Measurements from ENCODE around the gene MRPS23.
"Not testable (repeated sequence)": the region's sequence is repeated elsewhere in the genome, so short reads cannot be mapped to it uniquely, and the experiment has no call there.

The MRPS23 gene

DNA sequence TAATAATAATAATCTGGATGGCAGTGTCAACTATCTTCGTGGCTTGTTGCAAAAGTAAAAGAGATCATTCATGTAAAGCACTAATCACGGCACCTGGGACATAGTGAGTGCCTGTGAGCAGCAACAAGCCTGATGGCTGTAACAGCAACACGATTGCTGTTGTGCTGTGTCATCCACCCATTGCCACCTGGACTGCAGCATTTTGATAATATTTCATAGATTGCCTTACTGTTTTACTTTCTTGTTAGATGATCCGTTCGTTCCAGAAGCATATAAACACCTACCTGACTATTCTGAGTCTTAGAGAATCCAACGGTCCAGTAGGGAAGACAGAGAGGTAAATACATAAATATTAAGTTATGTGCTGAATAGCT lies 3.1 kb upstream of the MRPS23 start:
- DNase-seq (no peak), ATAC-seq (replicated peaks) (no peak)
- H3K27ac Mint-ChIP-seq: no peak overlapping the region
- no peak overlapping the region for H3K4me3 Mint-ChIP-seq
- H3K4me1 Mint-ChIP-seq (ENCODE audit: low read depth in 2 of 2): peaks cover 26 to 27% of the 10 kb centered on the region in 2 donors
- H3K27me3 Mint-ChIP-seq: no peaks in the 10 kb centered on the region
- H3K36me3 Mint-ChIP-seq (ENCODE audit: insufficient read depth): peaks cover 22% of the 10 kb centered on the region
- no peaks in the 10 kb centered on the region for H3K9me3 Mint-ChIP-seq

DNA sequence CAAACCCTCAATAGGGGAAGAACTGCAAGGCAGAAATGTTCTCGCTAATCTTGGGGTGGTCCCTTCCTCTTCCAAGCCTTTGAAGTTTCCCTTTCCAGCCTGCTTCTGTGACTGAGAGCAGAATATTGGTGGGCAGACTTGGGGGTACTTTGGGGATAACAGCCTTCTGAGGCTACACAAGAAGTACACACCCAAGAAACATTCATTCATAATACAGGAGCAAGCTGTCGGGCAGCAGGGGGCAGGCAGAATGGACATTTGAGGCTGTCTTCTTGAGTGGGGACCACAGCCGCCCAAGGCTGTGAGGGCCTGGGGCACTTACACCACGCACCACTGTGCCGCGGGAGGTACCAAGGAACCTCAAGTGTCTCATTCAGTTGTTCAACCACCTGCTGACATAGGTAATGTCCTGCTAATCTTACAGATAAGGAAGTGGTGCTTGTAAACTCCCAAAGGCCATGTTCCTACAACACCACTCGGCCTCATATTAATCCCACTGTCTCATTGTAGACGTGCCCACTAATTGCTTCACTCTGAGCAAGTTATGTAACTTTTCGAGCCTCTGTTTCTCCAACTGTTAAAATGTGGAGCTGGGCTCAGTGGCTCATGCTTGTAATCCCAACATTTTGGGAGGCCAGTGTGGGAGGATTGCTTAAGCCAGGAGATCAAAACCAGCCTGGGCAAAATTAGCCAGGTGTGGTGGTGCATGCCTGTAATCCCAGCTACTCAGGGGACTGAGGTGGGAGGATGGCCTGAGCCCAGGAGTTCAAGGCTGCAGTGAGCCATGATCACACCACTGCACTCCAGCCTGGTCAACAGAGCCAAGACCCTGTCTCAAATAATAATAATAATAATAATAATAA lies 2.5 kb upstream of the MRPS23 start:
- Mint-ChIP-seq H3K4me3 (peak overlapping the region in 1 of 2 donors; percentile 90), H3K27ac (peak overlapping the region in 1 of 2 donors; percentile 82), H3K27me3 (no peaks in the 10 kb centered on the region), H3K4me1 (ENCODE audit: low read depth in 2 of 2) (peaks cover 26 to 27% of the 10 kb centered on the region in 2 donors), H3K36me3 (ENCODE audit: insufficient read depth) (peaks cover 26% of the 10 kb centered on the region), H3K9me3 (no peaks in the 10 kb centered on the region)
- DNase-seq (no peak), ATAC-seq (replicated peaks) (no peak)

DNA sequence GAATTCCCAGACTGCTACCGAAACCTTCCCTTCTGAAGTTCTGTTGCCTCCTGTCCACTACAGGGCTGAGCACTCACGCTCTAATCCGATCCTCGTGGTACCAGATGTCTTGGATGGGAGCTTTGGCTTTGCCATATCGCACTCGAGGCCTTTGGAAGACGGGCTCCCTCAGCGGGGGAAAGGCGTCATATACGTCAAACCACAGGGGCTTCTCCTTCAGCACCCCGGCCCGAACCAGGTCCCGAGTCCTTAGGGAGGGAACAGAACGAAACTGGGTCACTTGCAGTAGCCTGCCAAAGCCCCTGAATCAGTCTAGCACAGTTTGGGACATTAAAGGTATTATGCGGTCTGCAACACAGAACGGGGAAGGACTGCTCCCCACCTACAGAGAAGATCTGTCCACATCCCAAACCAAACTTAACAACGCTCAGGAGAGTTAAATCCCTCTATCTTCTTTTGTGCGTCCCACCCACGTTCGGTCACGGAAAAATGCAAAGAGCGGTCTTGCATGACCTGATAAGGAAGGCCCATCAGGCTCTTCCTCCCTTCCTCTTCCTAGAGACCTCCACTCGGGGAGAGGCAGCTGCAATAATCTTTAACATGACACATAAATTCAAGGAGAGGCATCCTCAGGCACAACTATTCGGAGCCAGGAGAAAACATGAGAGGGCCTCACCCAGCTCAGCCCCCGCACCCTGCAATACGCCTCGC lies 526 bp downstream of the MRPS23 start:
- DNase-seq (no peak), ATAC-seq (replicated peaks) (no peak)
- H3K27ac Mint-ChIP-seq: peak overlapping the region; percentile 98
- peaks cover 40% of the 10 kb centered on the region for H3K36me3 Mint-ChIP-seq (ENCODE audit: insufficient read depth)
- H3K4me1 Mint-ChIP-seq (ENCODE audit: low read depth in 2 of 2): peaks cover 28 to 30% of the 10 kb centered on the region in 2 donors
- H3K9me3 Mint-ChIP-seq: no peaks in the 10 kb centered on the region
- H3K27me3 Mint-ChIP-seq: no peaks in the 10 kb centered on the region
- H3K4me3 Mint-ChIP-seq: peak overlapping the region; percentile 90 to 95

DNA sequence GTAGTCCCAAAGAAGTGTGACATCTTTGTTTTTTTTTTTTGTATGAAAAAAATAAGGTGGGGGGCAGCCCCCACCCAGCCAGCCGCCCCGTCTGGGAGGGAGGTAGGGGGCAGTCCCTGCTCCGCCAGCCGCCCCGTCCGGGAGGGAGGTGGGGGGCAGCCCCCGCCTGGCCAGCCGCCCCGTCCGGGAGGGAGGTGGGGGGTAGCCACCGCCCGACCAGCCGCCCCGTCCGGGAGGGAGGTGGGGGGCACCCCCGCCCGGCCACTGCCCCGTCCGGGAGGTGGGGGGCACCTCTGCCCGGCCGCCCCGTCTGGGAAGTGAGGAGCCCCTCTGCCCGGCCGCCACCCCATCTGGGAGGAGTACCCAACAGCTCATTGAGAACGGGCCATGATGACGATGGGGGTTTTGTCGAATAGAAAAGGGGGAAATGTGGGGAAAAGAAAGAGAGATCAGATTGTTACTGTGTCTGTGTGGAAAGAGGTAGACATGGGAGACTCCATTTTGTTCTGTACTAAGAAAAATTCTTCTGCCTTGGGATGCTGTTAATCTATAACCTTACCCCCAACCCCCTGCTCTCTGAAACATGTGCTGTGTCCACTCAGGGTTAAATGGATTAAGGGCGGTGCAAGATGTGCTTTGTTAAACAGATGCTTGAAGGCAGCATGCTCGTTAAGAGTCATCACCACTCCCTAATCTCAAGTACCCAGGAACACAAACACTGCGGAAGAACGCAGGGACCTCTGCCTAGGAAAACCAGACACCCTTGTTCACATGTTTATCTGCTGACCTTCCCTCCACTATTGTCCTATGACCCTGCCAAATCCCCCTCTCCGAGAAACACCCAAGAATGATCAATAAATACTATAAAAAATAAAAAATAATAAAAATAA lies 3.5 kb downstream of the MRPS23 start:
- H3K27ac Mint-ChIP-seq; H3K4me3 Mint-ChIP-seq; ATAC-seq (replicated peaks); H3K9me3 Mint-ChIP-seq; DNase-seq; H3K27me3 Mint-ChIP-seq: not testable (repeated sequence)
- peaks cover 29 to 42% of the 10 kb centered on the region in 2 donors for H3K4me1 Mint-ChIP-seq (ENCODE audit: low read depth in 2 of 2)
- peaks cover 46% of the 10 kb centered on the region for H3K36me3 Mint-ChIP-seq (ENCODE audit: insufficient read depth)

DNA sequence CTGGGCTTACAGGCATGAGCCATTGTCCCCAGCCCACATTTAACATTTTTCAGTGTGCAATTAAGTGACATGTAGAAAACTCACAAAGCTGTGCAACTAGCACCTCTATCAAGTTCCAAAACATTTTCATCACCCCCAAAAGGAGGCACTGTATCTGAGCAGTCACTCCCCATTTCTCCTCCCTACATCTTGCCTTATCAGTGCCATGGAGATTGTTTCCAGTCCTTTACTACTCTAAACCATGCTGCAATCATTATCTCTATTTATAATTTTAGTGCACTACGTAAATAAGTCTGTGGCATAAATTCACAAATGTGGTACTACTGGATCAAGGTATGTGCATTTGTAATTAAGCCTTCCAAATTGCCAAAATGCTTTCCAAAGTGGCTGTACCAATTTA lies 7.6 kb downstream of the MRPS23 start:
- DNase-seq: no peak
- no peaks in the 10 kb centered on the region for H3K9me3 Mint-ChIP-seq
- peaks cover 52% of the 10 kb centered on the region for H3K36me3 Mint-ChIP-seq (ENCODE audit: insufficient read depth)
- no peak overlapping the region for H3K4me3 Mint-ChIP-seq
- ATAC-seq (replicated peaks): no peak
- no peak overlapping the region for H3K27ac Mint-ChIP-seq
- H3K4me1 Mint-ChIP-seq (ENCODE audit: low read depth in 2 of 2): peaks cover 7 to 16% of the 10 kb centered on the region in 2 donors
- H3K27me3 Mint-ChIP-seq: no peaks in the 10 kb centered on the region

DNA sequence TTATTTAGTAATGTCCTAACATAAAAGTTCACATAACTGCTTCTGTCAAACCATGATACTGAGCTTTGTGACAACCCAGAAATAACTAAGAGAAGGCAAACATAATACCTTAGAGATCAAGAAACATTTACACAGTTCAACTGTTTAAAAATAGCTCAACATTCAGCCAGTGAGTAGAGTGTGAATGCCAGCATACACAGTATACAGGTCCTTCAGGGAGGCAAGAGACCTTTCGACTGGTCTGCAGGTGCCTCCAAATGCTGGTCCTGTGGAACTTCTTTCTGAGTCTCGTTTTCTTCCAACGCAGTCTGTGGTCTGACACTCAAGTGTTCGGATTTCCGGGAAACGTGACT lies 10.3 kb downstream of the MRPS23 start:
- no peak overlapping the region for H3K27ac Mint-ChIP-seq
- H3K4me1 Mint-ChIP-seq (ENCODE audit: low read depth in 2 of 2): peaks cover 5 to 12% of the 10 kb centered on the region in 2 donors
- H3K36me3 Mint-ChIP-seq (ENCODE audit: insufficient read depth): peaks cover 46% of the 10 kb centered on the region
- H3K27me3 Mint-ChIP-seq: no peaks in the 10 kb centered on the region
- DNase-seq (no peak), ATAC-seq (replicated peaks) (no peak)
- H3K4me3 Mint-ChIP-seq: no peak overlapping the region
- H3K9me3 Mint-ChIP-seq: no peaks in the 10 kb centered on the region

DNA sequence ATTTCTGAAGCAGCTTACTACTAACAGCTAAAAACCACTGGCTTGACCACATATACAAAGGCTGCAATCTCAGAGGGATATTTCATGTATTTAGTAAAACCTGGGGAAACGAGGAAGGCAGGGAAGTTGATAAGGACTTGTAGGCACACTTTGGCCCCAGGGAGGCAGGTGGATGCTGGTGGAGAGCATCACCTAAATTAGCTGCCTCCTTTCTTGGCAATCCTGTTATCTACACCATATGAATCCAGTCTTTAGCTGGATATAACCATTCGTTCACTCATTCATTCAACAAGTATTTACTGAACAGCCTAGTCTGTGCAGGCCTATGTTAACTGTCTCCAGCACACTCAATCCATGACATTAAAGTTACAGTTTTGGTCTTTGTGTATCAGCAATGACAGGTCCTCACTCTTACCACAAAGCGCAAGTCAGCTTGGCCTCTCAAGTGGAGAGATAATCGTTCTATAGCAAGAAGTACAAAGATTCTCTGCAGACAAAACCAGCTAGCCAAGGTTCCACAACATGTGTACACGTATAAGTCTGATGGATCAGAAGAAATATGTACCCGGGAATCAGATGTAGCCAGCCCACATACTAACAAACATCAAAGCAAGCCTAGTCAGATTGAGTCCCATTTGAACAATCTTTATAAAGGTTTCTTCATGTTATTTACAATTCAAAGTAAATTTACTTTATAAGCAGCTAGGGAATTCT lies 10.8 kb downstream of the MRPS23 start:
- no peaks in the 10 kb centered on the region for H3K27me3 Mint-ChIP-seq
- no peak for DNase-seq
- H3K9me3 Mint-ChIP-seq: no peaks in the 10 kb centered on the region
- no peak overlapping the region for H3K4me3 Mint-ChIP-seq
- peaks cover 46% of the 10 kb centered on the region for H3K36me3 Mint-ChIP-seq (ENCODE audit: insufficient read depth)
- no peak for ATAC-seq (replicated peaks)
- no peak overlapping the region for H3K27ac Mint-ChIP-seq
- H3K4me1 Mint-ChIP-seq (ENCODE audit: low read depth in 2 of 2): peaks cover 8 to 12% of the 10 kb centered on the region in 2 donors

DNA sequence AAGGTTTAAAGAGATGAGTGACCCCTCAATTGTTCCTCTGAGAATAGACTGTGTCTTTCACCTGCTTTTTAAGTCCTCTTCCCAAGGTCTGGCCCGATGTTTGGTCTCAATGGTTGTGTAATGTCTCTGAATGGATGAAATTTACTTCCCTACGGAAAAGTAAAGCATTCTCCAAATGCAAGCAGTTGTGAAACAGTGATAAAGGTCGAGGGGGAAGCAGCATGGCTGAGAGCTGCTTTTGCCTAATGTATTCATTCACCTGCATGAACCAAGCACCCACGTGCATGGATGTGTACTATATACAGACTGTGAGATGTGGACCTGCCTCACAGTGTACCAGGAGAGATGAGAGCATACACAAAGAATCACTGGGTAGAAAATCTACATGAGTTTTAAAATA lies 11.4 kb downstream of the MRPS23 start:
- no peak for ATAC-seq (replicated peaks)
- Mint-ChIP-seq H3K27ac (no peak overlapping the region), H3K36me3 (ENCODE audit: insufficient read depth) (peaks cover 43% of the 10 kb centered on the region), H3K4me3 (no peak overlapping the region), H3K4me1 (ENCODE audit: low read depth in 2 of 2) (peaks cover 7 to 9% of the 10 kb centered on the region in 2 donors), H3K27me3 (no peaks in the 10 kb centered on the region), H3K9me3 (no peaks in the 10 kb centered on the region)
- DNase-seq: no peak

DNA sequence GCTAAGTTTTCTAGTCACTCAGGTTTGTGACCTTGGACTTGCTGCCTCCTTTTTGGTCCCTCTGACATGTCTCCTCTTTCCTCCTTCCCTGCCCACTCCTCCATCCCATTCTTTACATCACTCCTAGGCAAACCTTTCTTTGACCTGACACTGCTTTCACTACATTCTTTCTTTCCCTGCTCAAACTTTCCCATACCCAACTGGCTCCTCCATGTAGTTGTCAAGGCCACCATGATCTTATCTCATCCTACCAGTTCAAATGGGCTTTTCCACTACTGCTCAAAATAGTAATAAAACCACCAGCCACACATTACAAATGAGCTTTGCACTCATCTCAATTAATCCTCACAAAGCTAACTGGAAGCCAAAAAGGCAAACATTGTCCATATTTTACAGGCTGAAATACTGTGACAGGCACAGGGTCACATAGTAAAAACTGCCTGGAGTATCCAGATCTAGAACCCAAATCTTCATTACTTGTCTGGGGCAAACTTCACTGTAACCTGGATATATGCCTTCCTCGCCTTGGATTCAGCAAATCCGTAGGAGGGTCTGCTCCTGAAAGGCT lies 14.4 kb downstream of the MRPS23 start:
- no peaks in the 10 kb centered on the region for H3K9me3 Mint-ChIP-seq
- H3K4me3 Mint-ChIP-seq: no peak overlapping the region

DNA sequence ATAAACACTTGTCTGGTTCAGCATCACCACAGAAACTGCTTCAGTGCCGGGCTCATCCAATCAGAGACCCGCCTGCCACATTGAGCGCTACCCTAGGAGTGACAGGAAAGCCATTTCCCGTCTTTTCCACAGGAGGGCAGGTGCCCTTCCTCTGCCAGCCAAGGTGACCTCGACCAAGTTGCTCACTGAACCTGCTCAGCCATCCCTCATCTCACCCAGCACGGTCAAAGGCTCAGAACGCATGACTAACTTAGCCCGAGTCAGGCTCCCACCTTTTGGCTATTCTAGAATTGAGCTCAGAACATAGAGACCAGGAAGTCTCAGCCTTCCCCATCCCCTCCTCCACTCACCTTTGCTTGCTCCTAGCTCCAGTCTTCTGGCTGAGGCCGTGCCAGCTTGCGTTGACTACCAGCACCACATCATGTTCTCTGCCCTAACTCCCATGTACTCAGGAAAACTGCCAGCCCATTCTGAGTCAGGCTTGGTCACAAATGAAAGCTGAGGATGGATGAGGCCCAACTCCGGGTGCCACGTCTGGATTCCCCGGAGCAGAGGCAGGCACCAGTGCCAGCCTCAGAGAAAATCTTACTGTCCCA lies 15.6 kb downstream of the MRPS23 start:
- ATAC-seq (replicated peaks): no peak
- peaks cover 23% of the 10 kb centered on the region for H3K36me3 Mint-ChIP-seq (ENCODE audit: insufficient read depth)
- peak overlapping the region in 1 of 2 donors; percentile 3 for H3K4me3 Mint-ChIP-seq
- H3K27me3 Mint-ChIP-seq: no peaks in the 10 kb centered on the region
- peaks cover 0 to 4% of the 10 kb centered on the region in 2 donors for H3K4me1 Mint-ChIP-seq (ENCODE audit: low read depth in 2 of 2)
- DNase-seq: no peak
- no peaks in the 10 kb centered on the region for H3K9me3 Mint-ChIP-seq
- H3K27ac Mint-ChIP-seq: no peak overlapping the region

More for the DNA sequence above, 14.4 kb downstream of the MRPS23 start:
- Mint-ChIP-seq H3K4me1 (ENCODE audit: low read depth in 2 of 2) (peaks cover 0 to 4% of the 10 kb centered on the region in 2 donors), H3K36me3 (ENCODE audit: insufficient read depth) (peaks cover 35% of the 10 kb centered on the region), H3K27ac (no peak overlapping the region), H3K27me3 (no peaks in the 10 kb centered on the region)
- DNase-seq (no peak), ATAC-seq (replicated peaks) (no peak)

DNA sequence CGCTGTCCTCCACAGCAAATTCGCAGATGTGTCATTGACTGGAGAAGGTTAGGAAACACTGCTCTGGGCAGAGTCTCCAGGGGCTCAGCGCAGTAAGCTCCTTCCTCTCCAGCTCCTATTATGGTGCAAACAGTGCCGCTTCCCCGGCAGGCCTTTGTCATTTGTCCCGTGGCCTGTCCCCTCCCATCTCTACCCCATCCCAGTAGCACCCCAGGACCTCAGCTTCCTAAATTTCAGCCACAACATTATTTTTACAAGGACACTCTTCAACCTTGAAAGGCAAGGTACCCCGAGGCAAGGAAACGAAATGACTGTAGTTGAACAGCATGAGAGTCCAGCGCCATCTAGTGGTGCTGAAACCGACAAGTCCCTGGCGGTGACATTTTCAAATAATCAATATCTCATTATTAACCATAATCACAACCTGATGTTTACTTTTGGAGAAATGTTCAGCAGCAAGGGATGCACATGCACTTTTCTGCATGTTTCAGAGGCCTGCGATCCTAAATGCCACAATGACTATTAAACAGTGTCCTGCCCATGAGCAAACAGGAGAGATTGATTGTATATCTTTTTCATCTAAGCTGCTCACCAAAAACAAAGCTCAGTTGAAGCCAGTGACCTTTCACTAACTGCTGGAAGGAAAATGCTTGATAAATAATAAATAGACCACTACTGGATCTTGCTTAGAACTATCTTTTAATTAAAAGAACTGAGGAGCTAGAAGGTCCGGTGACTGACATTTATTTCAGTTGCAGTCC lies 16.5 kb downstream of the MRPS23 start:
- no peak overlapping the region for H3K27ac Mint-ChIP-seq
- ATAC-seq (replicated peaks): peak; percentile 70
- DNase-seq: peak; percentile 54 to 58 (median 57)
- H3K27me3 Mint-ChIP-seq: no peaks in the 10 kb centered on the region
- peaks cover 0 to 4% of the 10 kb centered on the region in 2 donors for H3K4me1 Mint-ChIP-seq (ENCODE audit: low read depth in 2 of 2)
- no peaks in the 10 kb centered on the region for H3K9me3 Mint-ChIP-seq
- H3K4me3 Mint-ChIP-seq: no peak overlapping the region
- peaks cover 15% of the 10 kb centered on the region for H3K36me3 Mint-ChIP-seq (ENCODE audit: insufficient read depth)
